Erythroblast (primary cell): ENCODE measurements around the gene SERPINA5.

Experiments used
- DNase-seq, 2 experiments: peaks; one replicate each; lab custom pipeline; 2025; lab: John Stamatoyannopoulos, UW
- GATA1 ChIP-seq: IDR thresholded peaks from 2 replicates; pipeline ENCODE4 v1.6.1; 2011; ENCODE audit warnings: low read depth, mild to moderate bottlenecking, control low read depth, low read length, moderate library complexity
- POLR2A ChIP-seq: IDR thresholded peaks from 2 replicates; pipeline ENCODE4 v1.6.1; 2011; ENCODE audit warnings: mild to moderate bottlenecking, low read length

SERPINA5 gene

DNA sequence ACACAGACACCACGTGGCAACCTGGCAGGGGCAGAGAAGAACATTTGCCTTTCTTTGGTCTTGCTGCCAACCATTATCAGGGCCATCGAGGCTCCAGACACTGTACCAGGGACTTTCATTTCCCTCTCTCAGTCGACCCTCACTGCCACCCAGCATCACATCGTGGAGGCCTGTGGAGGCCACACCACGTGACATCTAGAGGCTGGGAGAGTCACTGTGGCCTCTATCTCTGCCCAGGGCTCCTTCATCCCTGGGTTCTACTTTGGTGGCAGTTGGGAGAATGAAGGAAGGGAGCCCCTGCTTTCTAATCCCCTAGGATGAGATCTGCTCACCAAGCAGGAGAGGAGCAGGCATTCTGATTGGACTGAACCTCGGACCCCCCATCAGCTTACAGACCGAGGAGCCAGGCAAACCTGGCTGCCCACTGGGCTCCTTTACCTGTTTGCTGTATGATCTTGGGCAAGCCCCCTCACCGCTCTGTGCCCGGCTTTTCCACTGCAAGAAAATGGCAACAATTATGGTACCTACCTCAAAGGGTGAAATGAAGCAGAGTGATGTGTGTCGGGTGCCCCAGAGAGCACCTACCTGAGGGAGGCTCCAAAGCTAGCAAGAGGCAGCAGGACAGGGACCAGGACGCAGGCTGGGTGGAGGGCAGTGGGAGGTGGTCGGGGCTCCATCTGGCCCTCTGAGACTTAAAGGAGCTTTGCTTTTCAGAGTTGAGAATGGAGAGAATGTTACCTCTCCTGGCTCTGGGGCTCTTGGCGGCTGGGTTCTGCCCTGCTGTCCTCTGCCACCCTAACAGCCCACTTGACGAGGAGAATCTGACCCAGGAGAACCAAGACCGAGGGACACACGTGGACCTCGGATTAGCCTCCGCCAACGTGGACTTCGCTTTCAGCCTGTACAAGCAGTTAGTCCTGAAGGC lies 32.8 kb downstream of the SERPINA5 start:
- no peak for TF ChIP-seq POLR2A
- TF ChIP-seq GATA1 = no peak
- no peak for DNase-seq

DNA sequence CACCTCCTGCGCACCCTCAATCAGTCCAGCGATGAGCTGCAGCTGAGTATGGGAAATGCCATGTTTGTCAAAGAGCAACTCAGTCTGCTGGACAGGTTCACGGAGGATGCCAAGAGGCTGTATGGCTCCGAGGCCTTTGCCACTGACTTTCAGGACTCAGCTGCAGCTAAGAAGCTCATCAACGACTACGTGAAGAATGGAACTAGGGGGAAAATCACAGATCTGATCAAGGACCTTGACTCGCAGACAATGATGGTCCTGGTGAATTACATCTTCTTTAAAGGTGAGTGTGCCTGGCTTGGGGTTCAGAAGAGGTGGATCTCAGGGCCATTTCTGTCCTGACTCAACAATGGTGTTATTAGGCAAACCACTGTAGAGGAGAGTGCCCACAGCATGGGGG lies 33.6 kb downstream of the SERPINA5 start:
- no peak for TF ChIP-seq POLR2A
- TF ChIP-seq GATA1 = no peak
- no peak for DNase-seq

DNA sequence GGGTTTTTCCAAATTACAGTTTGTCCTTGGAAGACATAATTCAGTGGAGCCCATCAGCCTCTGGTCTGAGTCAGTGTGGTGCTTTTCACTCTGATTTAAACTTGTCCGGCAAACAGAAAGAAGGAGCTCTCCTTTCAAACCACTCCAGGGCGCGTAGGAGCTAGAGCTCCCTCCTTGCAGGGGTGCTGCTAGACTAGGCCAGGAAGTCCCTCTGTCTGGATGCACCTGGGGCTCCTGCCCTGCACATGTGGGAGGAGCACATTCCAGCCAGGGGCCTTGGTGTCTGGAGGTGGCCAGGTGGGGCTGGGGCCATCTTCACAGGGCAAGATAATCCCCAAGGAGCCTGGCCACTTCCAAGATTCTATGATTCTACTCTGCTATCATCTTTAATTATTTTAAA lies 34.0 kb downstream of the SERPINA5 start:
- TF ChIP-seq GATA1 (no peak), POLR2A (no peak)
- DNase-seq = no peak

DNA sequence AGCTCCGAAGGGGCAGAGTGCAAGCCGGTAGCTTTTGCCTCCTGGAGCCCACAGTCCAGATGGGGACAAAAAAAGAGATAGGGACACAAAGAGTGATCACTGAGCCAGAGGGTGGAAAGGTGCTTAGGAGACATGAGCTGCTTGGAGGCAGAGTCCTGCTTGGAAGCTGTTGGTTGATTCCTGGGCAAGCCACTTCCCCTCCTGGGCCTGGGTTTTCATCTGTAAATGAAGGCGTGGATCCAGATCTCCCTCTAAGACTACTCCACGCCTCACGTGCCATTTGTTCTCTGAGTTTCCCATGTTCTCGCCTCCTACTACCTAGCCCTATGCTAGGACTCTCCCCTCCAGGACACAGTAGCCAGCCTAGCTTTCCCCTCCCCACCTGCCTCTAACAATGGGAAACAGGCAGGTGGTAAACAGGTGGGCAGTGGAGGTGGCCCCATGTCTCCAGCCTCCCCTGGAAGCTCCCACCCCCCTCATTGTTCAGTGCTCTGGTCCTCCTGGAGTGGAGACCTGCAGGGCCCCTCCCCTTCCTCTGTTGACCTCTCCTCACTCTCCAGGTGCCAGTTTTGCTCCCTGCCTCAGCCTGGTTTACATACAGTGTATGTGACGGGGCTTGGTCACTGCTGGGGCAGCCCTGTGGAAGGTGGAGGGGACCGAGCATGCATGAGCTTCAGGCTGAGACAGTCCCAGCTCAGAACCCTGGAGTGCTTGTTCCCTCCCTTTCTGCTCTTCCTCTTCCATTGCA lies 34.8 kb downstream of the SERPINA5 start:
- no peak for DNase-seq
- no peak for TF ChIP-seq POLR2A
- TF ChIP-seq GATA1 = no peak

GRCh38 chr14:94617366-94617941 lies 36.2 kb downstream of the SERPINA5 start:
- DNase-seq = no peak

DNA sequence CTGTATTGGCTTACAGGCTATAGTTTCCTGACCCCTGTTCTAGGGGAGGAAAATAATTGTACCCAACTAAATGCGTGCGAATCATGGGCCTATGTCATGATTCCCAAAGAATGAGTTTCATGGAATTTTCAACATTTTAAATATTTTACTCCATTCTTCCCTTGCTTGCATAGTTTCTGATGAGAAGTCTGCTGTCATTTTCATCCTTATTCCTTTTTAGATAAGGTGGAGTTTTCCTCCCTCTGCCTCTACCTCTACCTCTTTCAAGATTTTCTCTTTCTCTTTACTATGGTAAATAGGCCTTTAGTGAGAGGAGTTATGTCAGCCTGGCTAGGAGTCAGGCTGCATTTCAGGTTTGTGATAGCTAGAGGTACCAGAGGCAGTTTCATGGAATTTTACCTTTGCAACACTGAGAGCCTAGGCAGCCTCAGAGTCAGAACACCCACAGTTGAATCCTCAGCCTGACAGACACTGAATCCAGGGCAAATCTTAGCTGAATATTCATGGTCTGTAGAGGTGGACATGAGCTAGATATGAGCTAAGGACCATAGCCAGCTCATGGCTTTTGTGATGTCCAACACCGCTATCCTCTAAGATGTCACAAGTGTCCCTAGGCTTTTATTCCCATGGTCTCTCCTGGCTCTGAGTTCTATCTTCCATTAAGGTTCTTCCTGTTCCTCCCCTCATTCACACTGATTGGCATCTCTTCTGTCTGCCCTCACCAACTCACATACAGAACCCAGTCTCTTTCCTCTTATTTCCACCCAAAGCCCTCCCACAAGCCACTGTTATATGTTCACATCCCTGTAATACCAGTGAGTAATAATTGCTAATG lies 37.0 kb downstream of the SERPINA5 start:
- no peak for DNase-seq
- TF ChIP-seq GATA1 (no peak), POLR2A (no peak)

More at GRCh38 chr14:94617366-94617941, 36.2 kb downstream of the SERPINA5 start:
- TF ChIP-seq POLR2A = no peak
- no peak for TF ChIP-seq GATA1

- TF ChIP-seq GATA1 = no peak
- no peak for TF ChIP-seq POLR2A
- no peak for DNase-seq
Observed at GRCh38 chr14:94619297-94619696, 38.1 kb downstream of the SERPINA5 start.

DNA sequence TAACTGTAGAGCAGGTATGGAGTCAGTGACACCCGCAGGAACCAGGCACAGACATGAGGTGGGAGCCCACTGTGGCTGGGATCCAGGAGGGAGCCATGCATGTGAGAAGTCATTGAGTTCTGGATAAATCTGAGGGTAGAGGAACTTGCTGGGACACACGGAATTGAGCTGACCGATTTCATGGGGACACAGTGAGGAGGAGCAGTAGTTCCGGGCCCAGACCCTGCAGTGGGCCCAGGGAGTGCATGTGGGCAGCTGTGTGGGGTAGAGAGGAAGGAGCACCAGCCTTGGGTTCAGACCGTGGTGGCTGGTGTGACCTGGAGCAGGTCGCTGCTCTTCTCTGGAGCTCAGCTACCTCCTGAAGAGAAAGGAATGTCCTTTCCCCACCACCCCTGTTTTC lies 39.4 kb downstream of the SERPINA5 start:
- TF ChIP-seq GATA1 (no peak), POLR2A (no peak)
- DNase-seq = no peak

DNA sequence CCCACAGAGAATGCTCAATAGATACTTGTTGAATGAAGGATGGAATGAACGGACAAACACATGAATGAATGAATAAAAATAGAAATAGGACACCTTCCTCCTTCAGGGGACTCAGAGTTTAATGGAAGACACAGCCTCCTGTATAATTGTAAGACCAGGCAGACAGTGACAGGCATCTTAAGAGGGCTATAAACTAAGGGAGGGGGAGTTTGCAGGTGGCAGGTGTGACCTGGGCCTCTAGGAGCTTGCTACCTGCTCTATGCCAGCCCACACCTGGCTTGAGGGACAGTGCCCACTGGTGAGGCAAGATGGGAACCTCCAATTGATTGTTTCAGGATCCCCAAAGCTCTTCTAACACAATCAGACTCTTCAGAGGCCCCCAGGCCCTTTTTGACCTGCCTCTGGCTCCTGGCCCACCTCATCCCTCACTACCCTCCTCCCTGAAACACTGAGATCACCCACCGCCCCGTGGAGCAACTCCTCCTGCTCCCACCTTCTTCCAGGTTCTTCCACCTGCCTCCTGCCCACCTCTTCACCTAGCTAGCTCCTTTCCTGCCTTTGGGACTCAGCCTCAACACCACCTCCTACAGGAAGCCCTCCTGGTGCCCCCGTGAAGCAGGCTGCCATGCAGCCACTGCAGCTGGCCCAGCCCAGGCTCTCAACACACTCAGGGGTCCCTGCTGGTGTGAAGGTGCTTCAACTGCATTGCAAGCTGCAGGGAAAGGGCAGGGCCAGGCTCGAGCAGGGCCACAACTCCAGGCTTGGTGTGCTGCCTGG lies 40.3 kb downstream of the SERPINA5 start:
- TF ChIP-seq GATA1 = no peak
- TF ChIP-seq POLR2A = no peak
- DNase-seq = no peak

DNA sequence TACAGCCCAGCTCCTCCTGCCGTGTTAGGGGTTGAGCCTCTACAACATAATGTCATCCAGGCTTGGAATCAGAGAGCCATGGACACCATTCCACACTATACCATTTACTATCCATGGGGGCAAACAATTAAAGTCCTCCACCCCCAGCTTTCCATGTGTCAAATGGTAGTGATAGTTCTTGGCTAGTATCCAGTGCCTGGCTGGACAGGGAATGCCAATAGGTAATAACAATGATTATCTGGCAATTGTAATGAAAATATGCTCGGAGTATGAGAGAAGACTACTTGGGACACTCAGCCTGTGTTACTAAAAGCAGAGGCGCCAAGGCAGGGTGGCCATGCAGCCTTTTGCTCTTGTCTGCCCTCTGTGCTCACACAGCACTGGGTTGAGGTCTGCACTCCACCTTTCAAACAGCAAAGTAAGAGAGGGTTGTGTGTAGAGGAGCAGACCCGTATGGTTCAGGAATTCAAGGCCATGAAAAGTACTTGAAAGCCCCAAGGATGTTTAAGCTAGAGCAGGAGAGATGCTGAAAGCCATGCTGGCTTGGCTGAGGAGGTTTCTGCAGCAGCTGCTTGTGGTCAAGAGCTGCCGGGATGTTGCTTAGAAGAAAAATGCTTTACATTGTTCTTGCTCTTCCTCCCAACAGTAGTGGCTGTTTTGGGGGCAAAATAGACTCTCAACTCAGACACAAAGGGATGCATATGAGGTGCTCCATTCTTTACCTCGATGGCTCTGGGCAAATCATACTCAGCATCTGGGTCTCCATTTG lies 41.6 kb downstream of the SERPINA5 start:
- no peak for DNase-seq
- no peak for TF ChIP-seq GATA1
- no peak for TF ChIP-seq POLR2A

- no peak for TF ChIP-seq POLR2A
- no peak for TF ChIP-seq GATA1
- no peak for DNase-seq
Observed at GRCh38 chr14:94623422-94623809, 42.2 kb downstream of the SERPINA5 start.

DNA sequence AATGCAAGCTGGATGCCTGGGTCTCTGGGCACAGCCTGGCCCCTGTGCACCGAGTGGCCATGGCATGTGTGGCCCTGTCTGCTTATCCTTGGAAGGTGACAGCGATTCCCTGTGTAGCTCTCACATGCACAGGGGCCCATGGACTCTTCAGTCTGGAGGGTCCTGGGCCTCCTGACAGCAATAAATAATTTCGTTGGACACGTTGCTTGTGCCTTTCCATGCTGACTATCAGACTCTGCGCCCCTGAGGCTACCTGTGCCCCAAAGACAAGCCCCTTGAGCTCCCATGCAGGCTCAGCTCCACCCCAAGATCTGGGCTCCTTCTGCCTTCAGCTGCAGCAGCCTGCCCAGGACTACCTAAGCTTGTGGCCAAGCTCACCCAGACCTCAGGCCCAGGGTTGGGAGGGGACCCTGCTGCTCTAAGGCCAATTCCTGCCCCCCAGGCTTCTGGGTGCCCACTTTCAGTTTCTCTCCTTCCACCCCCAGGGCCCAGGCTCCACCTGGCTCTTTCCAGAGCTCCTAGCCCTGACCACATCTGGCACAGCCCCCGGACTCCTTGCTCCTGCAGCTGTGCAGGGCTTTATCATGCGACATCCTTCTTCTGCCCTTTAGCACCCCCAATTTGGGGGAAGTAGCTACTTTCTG lies 42.8 kb downstream of the SERPINA5 start:
- TF ChIP-seq POLR2A (no peak), GATA1 (no peak)
- DNase-seq = no peak
